HepG2 (cell line): ENCODE results near the gene CNIH3. TPM values are rescaled to one million over a fixed set of nuclear protein-coding genes. Genes with fewer than 3 reads are reported as not detected.

Source experiments
- ATAC-seq: fragments of 200-7000 bp; cut with Tn5 transposase; 3 replicates; pipeline ENCODE4 v1.9.1; 2020; ENCODE audit warnings: mild to moderate bottlenecking, moderate library complexity
- BruUV-seq: library from RNA; stranded (reverse); fragments of 400-500 nt; replicated peaks from 2 replicates; lab custom pipeline; 2021; lab: Mats Ljungman, UMichigan
- CTCF ChIA-PET: fragments of 300-600 bp; formaldehyde crosslinking; extraction: SDS; loops from one replicate; lab custom pipeline; 2021; ENCODE audit warnings: low total read pairs, inconsistent platforms, low intra/inter-chr PET ratio; lab: Yijun Ruan, JAX
- POLR2A ChIA-PET: fragments of 350-600 bp; sonication (Branson Sonifier 250); formaldehyde crosslinking; loops from one replicate; lab custom pipeline; 2020; ENCODE audit warnings: antibody characterized with exemption, inconsistent platforms; lab: Yijun Ruan, JAX
- DNase-seq: peaks from one replicate; pipeline ENCODE4 v3.0.0-alpha.2; 2015; ENCODE audit warnings: low spot score
- FAIRE-seq: peaks from 3 replicates; lab custom pipeline; 2011; peaks lifted over from hg19 to GRCh38; lab: Jason Lieb, UNC
- H2AFZ ChIP-seq: one replicate; pipeline ENCODE4 v1.6.1; 2011; ENCODE audit warnings: low read length, inconsistent platforms
- H3K27ac ChIP-seq: fragments of 300-600 bp; 3 replicates; pipeline ENCODE4 v1.8.0; 2011; ENCODE audit warnings: mixed run types, mild to moderate bottlenecking, mixed read lengths, low read length, inconsistent platforms; ENCODE audit not compliant: insufficient read depth; ENCODE audit errors: extremely low read length
- H3K27me3 ChIP-seq, 2 experiments: fragments of 200-600 bp in 1 of 2; 2 replicates in 1 of 2; 3 replicates in 1 of 2; pipeline versions ENCODE4 v1.6.0 to v1.8.0; 2011; ENCODE audit warnings: low read length in 2 of 2, mild to moderate bottlenecking in 2 of 2, moderate library complexity in 2 of 2, inconsistent platforms in 1 of 2; ENCODE audit not compliant: insufficient read depth in 2 of 2, control insufficient read depth in 1 of 2
- H3K36me3 ChIP-seq, 2 experiments: fragments of 200-600 bp in 1 of 2; replicated peaks in 1 of 2; 2 replicates in 1 of 2; 3 replicates in 1 of 2; pipeline versions ENCODE4 v1.5.1 to v1.8.0; 2011; ENCODE audit warnings: low read length in 2 of 2, inconsistent platforms in 1 of 2; ENCODE audit not compliant: insufficient read depth in 2 of 2, control insufficient read depth in 1 of 2
- H3K4me1 ChIP-seq: 2 replicates; pipeline ENCODE4 v1.5.1; 2012; ENCODE audit warnings: low read length, inconsistent platforms; ENCODE audit not compliant: insufficient read depth
- H3K4me2 ChIP-seq: 2 replicates; pipeline ENCODE4 v1.6.0; 2011; ENCODE audit warnings: low read depth, low read length, inconsistent platforms
- H3K4me3 ChIP-seq, 3 experiments: fragments of 200-600 bp in 1 of 3; sonication (generic), shearing (Covaris generic) in 1 of 3; replicated peaks in 1 of 3; 2 replicates each; pipeline ENCODE4 v1.5.1; 2011 to 2016; ENCODE audit warnings: low read length in 3 of 3, inconsistent platforms in 2 of 3, low read depth in 2 of 3, mild to moderate bottlenecking in 2 of 3, control low read depth in 1 of 3, mixed read lengths in 1 of 3; ENCODE audit not compliant: insufficient read depth in 1 of 3
- H3K79me2 ChIP-seq: one replicate; pipeline ENCODE4 v1.6.1; 2011; ENCODE audit warnings: low read length, inconsistent platforms; ENCODE audit not compliant: insufficient read depth
- H3K9ac ChIP-seq: 2 replicates; pipeline ENCODE4 v1.6.0; 2011; ENCODE audit warnings: mild to moderate bottlenecking, low read depth, low read length, inconsistent platforms; ENCODE audit not compliant: insufficient read depth
- H3K9me3 ChIP-seq: 2 replicates; pipeline ENCODE4 v1.5.1; 2012; ENCODE audit warnings: mild to moderate bottlenecking, low read length
- H4K20me1 ChIP-seq: 2 replicates; pipeline ENCODE4 v1.6.0; 2011; ENCODE audit warnings: inconsistent platforms, mild to moderate bottlenecking, low read length, moderate library complexity; ENCODE audit not compliant: insufficient read depth
- LBX2 ChIP-seq: sonication (generic); formaldehyde crosslinking; IDR thresholded peaks from 2 replicates; pipeline ENCODE4 v1.5.0; 2020; ENCODE audit warnings: missing genetic modification reagents, mild to moderate bottlenecking, borderline replicate concordance
- MXI1 ChIP-seq: IDR thresholded peaks from 3 replicates; pipeline ENCODE4 v1.6.1; 2012; ENCODE audit warnings: low read depth, low read length, inconsistent platforms, borderline replicate concordance
- ZNF335 ChIP-seq: sonication (generic); formaldehyde crosslinking; IDR thresholded peaks from 2 replicates; pipeline ENCODE4 v1.4.0; 2020; ENCODE audit warnings: missing genetic modification reagents
- ZNF383 ChIP-seq: sonication (generic); formaldehyde crosslinking; IDR thresholded peaks from 2 replicates; pipeline ENCODE4 v1.4.0; 2020; ENCODE audit warnings: missing genetic modification reagents, mild to moderate bottlenecking, borderline replicate concordance
- ZNF670 ChIP-seq: sonication (generic); formaldehyde crosslinking; IDR thresholded peaks from 2 replicates; pipeline ENCODE4 v1.8.0; 2022; ENCODE audit warnings: mild to moderate bottlenecking, missing genetic modification reagents, borderline replicate concordance
- ZNF713 ChIP-seq: sonication (generic); formaldehyde crosslinking; IDR thresholded peaks from 2 replicates; pipeline ENCODE4 v1.4.0; 2020; ENCODE audit warnings: mild to moderate bottlenecking, missing genetic modification reagents
- WGBS: methylation state at CpG from one replicate; pipeline ENCODE4 v1.1.6; 2017; ENCODE audit warnings: low lambda C conversion rate; 5-methylcytosine and 5-hydroxymethylcytosine counted together
- in situ Hi-C: cut with HindIII; loops from 2 replicates; pipeline ENCODE4 v1.10.0; 2017; ENCODE audit warnings: low pct_unique_long_range_greater_than_20kb; ENCODE audit not compliant: extremely low pct_ligation_motif_present
- intact Hi-C: fragments of 100-400 bp; cut with micrococcal nuclease; formaldehyde crosslinking; loops from one replicate; pipeline ENCODE4 v1.10.0; 2022; ENCODE audit not compliant: unreplicated experiment
- polyA plus RNA-seq, 8 experiments: library from polyadenylated mRNA; depleted of rRNA in 3 of 8; stranded (reverse) in 7 of 8; unstranded in 1 of 8; fragments of >200 nt; fragmentation: Illumina TruSeq in 4 of 8; extraction: Trizol in 4 of 8; gene quantifications; 2 replicates each; pipeline versions ENCODE4 v1.2.1 to v1.2.3, GENCODE V29; 2011 to 2016; ENCODE audit warnings: low read depth in 4 of 8, missing spikeins in 1 of 8, mixed read lengths in 1 of 8; ENCODE audit not compliant: insufficient read depth in 1 of 8
- total RNA-seq, 5 experiments: library from RNA; depleted of rRNA; stranded (reverse); fragments of >200 nt; fragmentation: Illumina TruSeq; extraction: Trizol; gene quantifications; 2 replicates each; pipeline ENCODE4 v1.2.3, GENCODE V29; 2016; ENCODE audit warnings: low read depth in 1 of 5
- TF ChIP-seq, protein P1 (sequence below): sonication (generic); formaldehyde crosslinking; IDR thresholded peaks from 2 replicates; pipeline ENCODE4 v1.4.0; 2020; ENCODE audit warnings: missing genetic modification reagents, borderline replicate concordance

Gene CNIH3
- total and polyA plus RNA-seq, 2 of the 13 experiments (the other 11 are each of a cell fraction or from before 2014, with no cell fraction given) = 0.36 to 1.1 TPM

- FAIRE-seq (no peak), ATAC-seq (no peak), DNase-seq (no peak)
- Histone ChIP-seq H3K4me3 (no peak overlapping the region), H4K20me1 (no peaks in the 10 kb centered on the region), H3K4me1 (no peaks in the 10 kb centered on the region), H3K9ac (no peak overlapping the region), H3K27me3 (no peaks in the 10 kb centered on the region), H3K4me2 (no peak overlapping the region), H3K9me3 (peaks cover 17% of the 10 kb centered on the region), H2AFZ (no peak overlapping the region), H3K79me2 (no peaks in the 10 kb centered on the region), H3K27ac (no peak overlapping the region), H3K36me3 (no peaks in the 10 kb centered on the region)
- ChIA-PET POLR2A (no interaction called here), CTCF (no interaction called here)
- no peak for TF ChIP-seq ZNF670 (CRISPR knock-in tag)
- TF ChIP-seq ZNF335 = no peak
- no peak for TF ChIP-seq MXI1
- no peak for TF ChIP-seq ZNF383
- TF ChIP-seq, protein P1, sequence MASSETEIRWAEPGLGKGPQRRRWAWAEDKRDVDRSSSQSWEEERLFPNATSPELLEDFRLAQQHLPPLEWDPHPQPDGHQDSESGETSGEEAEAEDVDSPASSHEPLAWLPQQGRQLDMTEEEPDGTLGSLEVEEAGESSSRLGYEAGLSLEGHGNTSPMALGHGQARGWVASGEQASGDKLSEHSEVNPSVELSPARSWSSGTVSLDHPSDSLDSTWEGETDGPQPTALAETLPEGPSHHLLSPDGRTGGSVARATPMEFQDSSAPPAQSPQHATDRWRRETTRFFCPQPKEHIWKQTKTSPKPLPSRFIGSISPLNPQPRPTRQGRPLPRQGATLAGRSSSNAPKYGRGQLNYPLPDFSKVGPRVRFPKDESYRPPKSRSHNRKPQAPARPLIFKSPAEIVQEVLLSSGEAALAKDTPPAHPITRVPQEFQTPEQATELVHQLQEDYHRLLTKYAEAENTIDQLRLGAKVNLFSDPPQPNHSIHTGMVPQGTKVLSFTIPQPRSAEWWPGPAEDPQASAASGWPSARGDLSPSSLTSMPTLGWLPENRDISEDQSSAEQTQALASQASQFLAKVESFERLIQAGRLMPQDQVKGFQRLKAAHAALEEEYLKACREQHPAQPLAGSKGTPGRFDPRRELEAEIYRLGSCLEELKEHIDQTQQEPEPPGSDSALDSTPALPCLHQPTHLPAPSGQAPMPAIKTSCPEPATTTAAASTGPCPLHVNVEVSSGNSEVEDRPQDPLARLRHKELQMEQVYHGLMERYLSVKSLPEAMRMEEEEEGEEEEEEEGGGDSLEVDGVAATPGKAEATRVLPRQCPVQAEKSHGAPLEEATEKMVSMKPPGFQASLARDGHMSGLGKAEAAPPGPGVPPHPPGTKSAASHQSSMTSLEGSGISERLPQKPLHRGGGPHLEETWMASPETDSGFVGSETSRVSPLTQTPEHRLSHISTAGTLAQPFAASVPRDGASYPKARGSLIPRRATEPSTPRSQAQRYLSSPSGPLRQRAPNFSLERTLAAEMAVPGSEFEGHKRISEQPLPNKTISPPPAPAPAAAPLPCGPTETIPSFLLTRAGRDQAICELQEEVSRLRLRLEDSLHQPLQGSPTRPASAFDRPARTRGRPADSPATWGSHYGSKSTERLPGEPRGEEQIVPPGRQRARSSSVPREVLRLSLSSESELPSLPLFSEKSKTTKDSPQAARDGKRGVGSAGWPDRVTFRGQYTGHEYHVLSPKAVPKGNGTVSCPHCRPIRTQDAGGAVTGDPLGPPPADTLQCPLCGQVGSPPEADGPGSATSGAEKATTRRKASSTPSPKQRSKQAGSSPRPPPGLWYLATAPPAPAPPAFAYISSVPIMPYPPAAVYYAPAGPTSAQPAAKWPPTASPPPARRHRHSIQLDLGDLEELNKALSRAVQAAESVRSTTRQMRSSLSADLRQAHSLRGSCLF (CRISPR knock-in tag) = no peak
- TF ChIP-seq LBX2 (CRISPR knock-in tag) = no peak
- TF ChIP-seq ZNF713 = no peak
- in situ Hi-C loops (no loop called here), intact Hi-C loops (no loop called here)
- no TSS peak for BruUV-seq
- 30% methylated on average over 5 of the region's 5 CpGs for WGBS
Measured at GRCh38 chr1:224763126-224763775, 147.1 kb downstream of the CNIH3 start.
